Upper lobe of left lung (tissue), 6 donors: Measurements from ENCODE around the gene NAIF1. TPM values are rescaled to one million over a fixed set of nuclear protein-coding genes. Genes with fewer than 3 reads are reported as not detected.
"Not testable (repeated sequence)": the region's sequence is repeated elsewhere in the genome, so short reads cannot be mapped to it uniquely, and the experiment has no call there.

Experiments used
- ATAC-seq, 2 donors: fragments of 200-7000 bp; cut with Tn5 transposase; one replicate each; pipeline ENCODE4 v1.9.1; 2022; ENCODE audit warnings: mild to moderate bottlenecking in 2 of 2, moderate library complexity in 2 of 2; ENCODE audit not compliant: low FRiP score in 2 of 2
- DNase-seq, 2 donors: peaks; one replicate each; pipeline ENCODE4 v3.0.0-alpha.2; 2019 to 2020
- H3K27ac ChIP-seq, 4 donors: fragments of 200-600 bp; sonication (generic); one replicate each; pipeline ENCODE4 v1.5.1; 2016 to 2019
- H3K27me3 ChIP-seq, 4 donors: fragments of 200-600 bp; sonication (generic); one replicate each; pipeline ENCODE4 v1.5.1; 2017 to 2019
- H3K36me3 ChIP-seq, 4 donors: fragments of 200-600 bp; sonication (generic); one replicate each; pipeline ENCODE4 v1.5.1; 2016 to 2019
- H3K4me1 ChIP-seq, 4 donors: fragments of 200-600 bp; sonication (generic); one replicate each; pipeline ENCODE4 v1.5.1; 2018 to 2019
- H3K4me3 ChIP-seq, 4 donors: fragments of 200-600 bp; sonication (generic); one replicate each; pipeline ENCODE4 v1.5.1; 2017 to 2019; ENCODE audit warnings: mild to moderate bottlenecking in 2 of 4, moderate library complexity in 1 of 4
- H3K9me3 ChIP-seq, 4 donors: fragments of 200-600 bp; sonication (generic); one replicate each; pipeline ENCODE4 v1.5.1; 2018 to 2019
- EP300 ChIP-seq, 4 donors: sonication (generic); formaldehyde crosslinking; IDR thresholded peaks; one replicate each; pipeline ENCODE4 v1.5.1; 2017; ENCODE audit warnings: antibody characterized with exemption in 4 of 4, control low read depth in 2 of 4
- POLR2A ChIP-seq, 4 donors: fragments of 450-650 bp; IDR thresholded peaks; one replicate each; pipeline ENCODE4 v1.5.1; 2016 to 2017; ENCODE audit warnings: antibody characterized with exemption in 4 of 4, mild to moderate bottlenecking in 2 of 4
- POLR2AphosphoS5 ChIP-seq, 2 donors: sonication (generic); formaldehyde crosslinking; IDR thresholded peaks; one replicate each; pipeline ENCODE4 v1.5.1; 2017; ENCODE audit warnings: antibody characterized with exemption in 2 of 2
- WGBS, 2 donors: methylation state at CpG; one replicate each; pipeline ENCODE4 v1.1.5; 2017 to 2018; 5-methylcytosine and 5-hydroxymethylcytosine counted together
- total RNA-seq, 6 donors: library from RNA; depleted of rRNA in 4 of 6; stranded (reverse); fragments of >200 nt in 4 of 6; gene quantifications; one replicate each; pipeline versions ENCODE4 v1.1.0 to v1.2.1, GENCODE V29; 2016 to 2021
- TF ChIP-seq, protein P1 (sequence below), 6 experiments: fragments of 450-650 bp in 4 of 6; fragments of 200-600 bp in 2 of 6; sonication (generic) in 2 of 6; IDR thresholded peaks; one replicate each; pipeline ENCODE4 v1.5.1; 2016 to 2019; ENCODE audit warnings: antibody characterized with exemption in 6 of 6
- donor health status: DM: no; HTN: no; CAD: no; lungs with moderate emphysema.
- donor health status: DM: no; HTN: yes; CAD: no; lungs with severe emphysema.

NAIF1 gene
- total RNA-seq, 6 donors from 2014 or later: 8.0 to 37.7 (median 13.0) TPM

DNA sequence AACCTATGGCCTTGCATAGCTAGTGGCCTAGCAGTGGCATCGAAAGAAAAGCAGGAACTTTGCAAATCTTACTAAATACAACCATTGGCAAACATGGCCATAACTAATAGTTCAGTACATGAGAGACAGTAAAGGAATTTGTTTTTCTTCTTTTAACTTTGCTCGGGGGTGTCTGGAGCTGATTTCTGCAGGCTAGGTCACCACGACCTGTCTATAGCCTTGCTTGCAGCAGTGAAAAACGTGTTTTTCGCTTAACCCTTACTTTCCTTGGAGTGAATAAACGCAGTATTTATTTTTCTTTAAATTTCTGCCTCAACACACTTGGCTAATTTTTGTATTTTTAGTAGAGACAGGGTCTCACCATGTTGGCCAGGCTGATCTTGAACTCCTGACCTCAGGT, 19.9 kb downstream of the NAIF1 start:
- H3K36me3 ChIP-seq: no peaks in the 10 kb centered on the region
- TF ChIP-seq POLR2A (IDR thresholded peaks at IDR 0.05) (no peak), POLR2AphosphoS5 (IDR thresholded peaks at IDR 0.05) (no peak), EP300 (IDR thresholded peaks at IDR 0.05) (no peak)
- TF ChIP-seq, protein P1, sequence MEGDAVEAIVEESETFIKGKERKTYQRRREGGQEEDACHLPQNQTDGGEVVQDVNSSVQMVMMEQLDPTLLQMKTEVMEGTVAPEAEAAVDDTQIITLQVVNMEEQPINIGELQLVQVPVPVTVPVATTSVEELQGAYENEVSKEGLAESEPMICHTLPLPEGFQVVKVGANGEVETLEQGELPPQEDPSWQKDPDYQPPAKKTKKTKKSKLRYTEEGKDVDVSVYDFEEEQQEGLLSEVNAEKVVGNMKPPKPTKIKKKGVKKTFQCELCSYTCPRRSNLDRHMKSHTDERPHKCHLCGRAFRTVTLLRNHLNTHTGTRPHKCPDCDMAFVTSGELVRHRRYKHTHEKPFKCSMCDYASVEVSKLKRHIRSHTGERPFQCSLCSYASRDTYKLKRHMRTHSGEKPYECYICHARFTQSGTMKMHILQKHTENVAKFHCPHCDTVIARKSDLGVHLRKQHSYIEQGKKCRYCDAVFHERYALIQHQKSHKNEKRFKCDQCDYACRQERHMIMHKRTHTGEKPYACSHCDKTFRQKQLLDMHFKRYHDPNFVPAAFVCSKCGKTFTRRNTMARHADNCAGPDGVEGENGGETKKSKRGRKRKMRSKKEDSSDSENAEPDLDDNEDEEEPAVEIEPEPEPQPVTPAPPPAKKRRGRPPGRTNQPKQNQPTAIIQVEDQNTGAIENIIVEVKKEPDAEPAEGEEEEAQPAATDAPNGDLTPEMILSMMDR (IDR thresholded peaks at IDR 0.05): no peak
- H3K9me3 ChIP-seq: no peaks in the 10 kb centered on the region
- no peaks in the 10 kb centered on the region for H3K27me3 ChIP-seq
- no peak overlapping the region for H3K4me3 ChIP-seq
- DNase-seq (no peak), ATAC-seq (no peak)
- H3K4me1 ChIP-seq: no peaks in the 10 kb centered on the region
- no peak overlapping the region for H3K27ac ChIP-seq
- 83 to 91% methylated on average over 6 of the region's 6 CpGs for WGBS, 2 donors

DNA sequence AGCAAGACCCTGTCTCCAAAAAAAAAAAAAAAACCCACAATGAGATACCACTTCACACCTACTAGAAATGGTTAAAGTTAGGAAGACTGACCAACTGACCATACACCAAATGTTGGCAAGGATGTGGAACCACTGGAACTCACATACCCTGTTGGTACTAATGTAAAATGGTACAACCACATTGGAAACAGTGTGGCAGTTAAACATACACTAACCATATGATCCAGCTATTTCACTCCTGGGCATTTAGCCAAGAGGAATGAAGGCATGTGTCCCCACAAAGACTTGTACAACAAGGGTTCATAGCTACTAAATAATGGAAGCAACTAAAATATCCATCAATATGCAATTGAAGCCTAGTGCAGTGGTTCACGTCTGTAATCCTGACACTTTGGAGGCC, 21.3 kb downstream of the NAIF1 start:
- TF ChIP-seq POLR2A (IDR thresholded peaks at IDR 0.05): no peak
- TF ChIP-seq, protein P1 (IDR thresholded peaks at IDR 0.05): no peak
- TF ChIP-seq EP300 (IDR thresholded peaks at IDR 0.05): no peak
- no peak for TF ChIP-seq POLR2AphosphoS5 (IDR thresholded peaks at IDR 0.05)
- ATAC-seq: no peak
- no peak for DNase-seq
- Histone ChIP-seq H3K27me3 (no peaks in the 10 kb centered on the region), H3K4me1 (no peaks in the 10 kb centered on the region), H3K4me3 (no peak overlapping the region), H3K36me3 (no peaks in the 10 kb centered on the region), H3K27ac (no peak overlapping the region), H3K9me3 (no peaks in the 10 kb centered on the region)
- 88 to 89% methylated on average over 1 of the region's 1 CpG for WGBS, 2 donors

DNA sequence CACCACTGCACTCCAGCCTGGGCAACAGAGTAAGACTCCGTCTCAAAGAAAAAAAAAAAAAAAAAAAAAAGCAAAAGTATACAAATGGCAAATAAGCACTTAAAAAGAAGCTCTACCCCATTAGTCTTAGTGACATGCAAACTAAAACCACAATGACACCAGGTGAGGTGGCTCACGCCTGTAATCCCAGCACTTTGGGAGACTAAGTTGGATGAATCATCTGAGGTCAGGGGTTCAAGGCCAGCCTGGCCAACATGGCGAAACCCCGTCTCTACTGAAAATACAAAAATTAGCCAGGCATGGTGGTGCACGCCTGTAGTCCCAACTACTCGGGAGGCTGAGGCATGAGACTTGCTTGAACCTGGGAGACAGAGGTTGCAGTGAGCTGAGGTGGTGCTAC, 21.7 kb downstream of the NAIF1 start:
- DNase-seq, ATAC-seq, H3K27me3 ChIP-seq, H3K27ac ChIP-seq, H3K4me1 ChIP-seq, H3K4me3 ChIP-seq, H3K36me3 ChIP-seq, H3K9me3 ChIP-seq: not testable (repeated sequence)
- 90 to 91% methylated on average over 6 of the region's 6 CpGs for WGBS, 2 donors

DNA sequence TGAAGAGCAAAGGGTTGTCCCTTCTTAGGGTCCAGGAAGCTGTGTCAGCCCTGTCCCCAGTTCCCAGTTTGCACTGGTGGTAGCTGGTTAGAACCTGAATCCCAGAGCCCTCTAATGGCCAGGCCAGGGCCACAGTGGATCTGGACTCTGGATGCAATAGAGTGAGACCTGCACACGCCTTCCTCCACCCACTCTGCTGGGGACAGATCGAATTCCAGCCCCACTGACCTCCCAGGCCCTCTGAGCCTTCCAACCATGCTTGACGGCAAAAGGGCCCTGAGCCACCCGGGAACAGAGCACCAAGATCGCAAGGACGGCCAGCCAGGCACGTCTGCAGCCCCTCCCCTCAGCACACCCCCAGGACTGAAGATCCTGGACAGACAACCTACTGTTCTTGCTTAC, 23.7 kb downstream of the NAIF1 start:
- Histone ChIP-seq H3K4me1 (no peaks in the 10 kb centered on the region), H3K27ac (no peak overlapping the region), H3K9me3 (no peaks in the 10 kb centered on the region), H3K36me3 (no peaks in the 10 kb centered on the region), H3K27me3 (no peaks in the 10 kb centered on the region), H3K4me3 (no peak overlapping the region)
- no peak for DNase-seq
- WGBS, 2 donors: 69 to 82% methylated on average over 4 to 6 of the region's 7 CpGs
- no peak for TF ChIP-seq POLR2A (IDR thresholded peaks at IDR 0.05)
- TF ChIP-seq, protein P1 (IDR thresholded peaks at IDR 0.05): no peak
- no peak for TF ChIP-seq POLR2AphosphoS5 (IDR thresholded peaks at IDR 0.05)
- TF ChIP-seq EP300 (IDR thresholded peaks at IDR 0.05): no peak
- no peak for ATAC-seq

DNA sequence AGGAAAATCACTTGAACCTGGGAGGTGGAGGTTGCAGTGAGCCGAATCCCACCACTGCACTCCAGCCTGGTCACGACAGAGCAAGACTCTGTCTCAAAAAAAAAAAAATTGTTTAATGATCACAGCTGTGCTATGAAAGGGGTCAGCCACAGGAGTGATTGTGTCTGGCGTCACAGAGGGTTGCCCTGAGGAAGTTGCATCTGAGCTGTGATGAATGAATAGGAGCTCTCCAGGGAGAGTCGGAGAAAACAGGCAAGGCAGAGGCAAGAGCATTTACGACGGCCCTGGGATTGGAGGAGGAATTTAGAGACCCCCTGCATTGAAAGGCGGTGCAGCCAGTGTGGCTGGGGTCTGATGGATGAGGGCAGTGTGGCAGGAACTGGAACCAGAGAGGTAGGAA, 25.1 kb downstream of the NAIF1 start:
- WGBS, 2 donors: 81 to 84% methylated on average over 7 of the region's 7 CpGs
- ATAC-seq: no peak
- no peaks in the 10 kb centered on the region for H3K36me3 ChIP-seq
- no peak overlapping the region for H3K27ac ChIP-seq
- H3K9me3 ChIP-seq: no peaks in the 10 kb centered on the region
- no peak for DNase-seq
- H3K27me3 ChIP-seq: no peaks in the 10 kb centered on the region
- no peaks in the 10 kb centered on the region for H3K4me1 ChIP-seq
- no peak overlapping the region for H3K4me3 ChIP-seq
- no peak for TF ChIP-seq POLR2A (IDR thresholded peaks at IDR 0.05)
- TF ChIP-seq, protein P1 (IDR thresholded peaks at IDR 0.05): no peak
- no peak for TF ChIP-seq EP300 (IDR thresholded peaks at IDR 0.05)
- TF ChIP-seq POLR2AphosphoS5 (IDR thresholded peaks at IDR 0.05): no peak

DNA sequence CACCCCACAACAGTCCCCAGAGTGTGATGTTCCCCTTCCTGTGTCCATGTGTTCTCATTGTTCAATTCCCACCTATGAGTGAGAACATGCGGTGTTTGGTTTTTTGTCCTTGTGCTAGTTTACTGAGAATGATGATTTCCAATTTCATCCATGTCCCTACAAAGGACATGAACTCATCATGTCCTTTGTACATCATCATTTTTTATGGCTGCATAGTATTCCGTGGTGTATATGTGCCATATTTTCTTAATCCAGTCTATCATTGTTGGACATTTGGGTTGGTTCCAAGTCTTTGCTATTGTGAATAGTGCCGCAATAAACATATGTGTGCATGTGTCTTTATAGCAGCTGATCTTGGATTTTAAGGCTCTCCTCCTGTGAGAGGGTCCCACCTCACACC, 26.3 kb downstream of the NAIF1 start:
- not testable (repeated sequence) for DNase-seq

GRCh38 chr9:128036522-128036921, 30.6 kb downstream of the NAIF1 start:
- not testable (repeated sequence) for H3K27ac ChIP-seq, H3K36me3 ChIP-seq, ATAC-seq, DNase-seq, H3K4me3 ChIP-seq, H3K9me3 ChIP-seq, H3K4me1 ChIP-seq, H3K27me3 ChIP-seq
- 57 to 78% methylated on average over 3 of the region's 3 CpGs for WGBS, 2 donors

More for the DNA sequence above, 26.3 kb downstream of the NAIF1 start:
- H3K4me1 ChIP-seq, H3K4me3 ChIP-seq, H3K9me3 ChIP-seq, H3K36me3 ChIP-seq, ATAC-seq, H3K27ac ChIP-seq, H3K27me3 ChIP-seq: not testable (repeated sequence)
- WGBS, 2 donors: 63 to 93% methylated on average over 2 to 3 of the region's 3 CpGs
